Adipocyte (in vitro differentiated cells): ENCODE results near the gene ADRA2B.

Experiments used
- DNase-seq: peaks from one replicate; pipeline ENCODE4 v3.0.0-alpha.2; 2015; ENCODE audit warnings: low read depth
- H3K27me3 ChIP-seq: replicated peaks from 2 replicates; pipeline ENCODE4 v1.7.0; 2013; ENCODE audit warnings: mild to moderate bottlenecking, low read length, moderate library complexity; ENCODE audit not compliant: control insufficient read depth, insufficient read depth
- H3K36me3 ChIP-seq: 2 replicates; pipeline ENCODE4 v1.7.0; 2013; ENCODE audit warnings: low read length, mild to moderate bottlenecking, moderate library complexity; ENCODE audit not compliant: control insufficient read depth, insufficient read depth, severe bottlenecking
- H3K4me1 ChIP-seq: 2 replicates; pipeline ENCODE4 v1.7.0; 2013; ENCODE audit warnings: mild to moderate bottlenecking, low read length, moderate library complexity; ENCODE audit not compliant: control insufficient read depth, insufficient read depth
- H3K4me3 ChIP-seq: 2 replicates; pipeline ENCODE4 v1.7.0; 2013; ENCODE audit warnings: mild to moderate bottlenecking, low read length, moderate library complexity
- H3K9ac ChIP-seq: 2 replicates; pipeline ENCODE4 v1.7.0; 2013; ENCODE audit warnings: mild to moderate bottlenecking, low read length, moderate library complexity
- H3K9me3 ChIP-seq: 2 replicates; pipeline ENCODE4 v1.7.0; 2013; ENCODE audit warnings: mild to moderate bottlenecking, low read length, moderate library complexity; ENCODE audit not compliant: control insufficient read depth

Gene ADRA2B

GRCh38 chr2:96111823-96112500, 4.4 kb downstream of the ADRA2B start:
- Histone ChIP-seq H3K27me3 (peaks cover 32% of the 10 kb centered on the region), H3K9ac (no peak overlapping the region), H3K4me1 (peaks cover 11% of the 10 kb centered on the region), H3K36me3 (no peaks in the 10 kb centered on the region), H3K4me3 (no peak overlapping the region), H3K9me3 (no peaks in the 10 kb centered on the region)
- no peak for DNase-seq

- H3K4me1 ChIP-seq, result peaks cover 11% of the 10 kb centered on the region
- DNase-seq, result no peak
- no peaks in the 10 kb centered on the region for H3K36me3 ChIP-seq
- no peaks in the 10 kb centered on the region for H3K9me3 ChIP-seq
- H3K9ac ChIP-seq, result no peak overlapping the region
- peaks cover 32% of the 10 kb centered on the region for H3K27me3 ChIP-seq
- H3K4me3 ChIP-seq, result no peak overlapping the region
Observed at GRCh38 chr2:96111257-96111640, 5.1 kb downstream of the ADRA2B start.

GRCh38 chr2:96110621-96111256, 5.6 kb downstream of the ADRA2B start:
- Histone ChIP-seq H3K4me1 (peaks cover 11% of the 10 kb centered on the region), H3K4me3 (no peak overlapping the region), H3K27me3 (peaks cover 32% of the 10 kb centered on the region), H3K36me3 (no peaks in the 10 kb centered on the region), H3K9me3 (peaks cover 3% of the 10 kb centered on the region), H3K9ac (no peak overlapping the region)
- no peak for DNase-seq

DNA sequence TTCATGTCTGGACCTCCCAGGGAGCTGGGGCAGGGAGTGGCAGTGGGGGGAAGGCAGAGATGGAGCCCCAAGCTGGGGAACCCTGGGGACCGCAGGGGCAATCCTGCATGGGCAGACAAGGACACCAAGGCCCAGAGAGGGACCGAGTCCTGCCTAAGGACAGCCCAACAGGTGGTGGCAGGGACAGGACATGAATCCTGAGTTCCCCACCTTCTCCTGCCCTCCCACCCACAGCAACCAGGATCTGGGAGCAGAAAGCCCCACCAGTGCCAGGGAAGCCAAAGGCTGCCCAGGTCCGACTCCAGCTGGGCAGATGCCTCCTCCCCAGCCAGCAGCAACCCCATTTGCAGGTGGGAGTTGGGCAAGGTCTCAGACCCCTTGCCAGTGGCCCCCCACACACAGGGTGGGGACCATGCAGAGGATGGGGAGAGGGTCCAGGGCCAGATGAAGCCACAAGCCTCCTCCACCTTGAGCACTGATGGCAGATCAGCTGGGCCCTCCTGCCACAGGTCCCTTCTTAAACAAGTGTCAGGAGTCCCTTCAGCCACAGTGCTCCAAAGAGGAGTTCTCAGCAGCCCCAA, 6.3 kb downstream of the ADRA2B start:
- no peak overlapping the region for H3K4me3 ChIP-seq
- DNase-seq, result no peak
- H3K27me3 ChIP-seq, result peaks cover 32% of the 10 kb centered on the region

GRCh38 chr2:96109361-96109680, 7.0 kb downstream of the ADRA2B start:
- Histone ChIP-seq H3K4me3 (no peak overlapping the region), H3K9ac (no peak overlapping the region)
- no peak for DNase-seq

More for the DNA sequence above, 6.3 kb downstream of the ADRA2B start:
- no peaks in the 10 kb centered on the region for H3K36me3 ChIP-seq
- H3K9me3 ChIP-seq, result peaks cover 10% of the 10 kb centered on the region
- H3K4me1 ChIP-seq, result peaks cover 11% of the 10 kb centered on the region
- H3K9ac ChIP-seq, result no peak overlapping the region

DNA sequence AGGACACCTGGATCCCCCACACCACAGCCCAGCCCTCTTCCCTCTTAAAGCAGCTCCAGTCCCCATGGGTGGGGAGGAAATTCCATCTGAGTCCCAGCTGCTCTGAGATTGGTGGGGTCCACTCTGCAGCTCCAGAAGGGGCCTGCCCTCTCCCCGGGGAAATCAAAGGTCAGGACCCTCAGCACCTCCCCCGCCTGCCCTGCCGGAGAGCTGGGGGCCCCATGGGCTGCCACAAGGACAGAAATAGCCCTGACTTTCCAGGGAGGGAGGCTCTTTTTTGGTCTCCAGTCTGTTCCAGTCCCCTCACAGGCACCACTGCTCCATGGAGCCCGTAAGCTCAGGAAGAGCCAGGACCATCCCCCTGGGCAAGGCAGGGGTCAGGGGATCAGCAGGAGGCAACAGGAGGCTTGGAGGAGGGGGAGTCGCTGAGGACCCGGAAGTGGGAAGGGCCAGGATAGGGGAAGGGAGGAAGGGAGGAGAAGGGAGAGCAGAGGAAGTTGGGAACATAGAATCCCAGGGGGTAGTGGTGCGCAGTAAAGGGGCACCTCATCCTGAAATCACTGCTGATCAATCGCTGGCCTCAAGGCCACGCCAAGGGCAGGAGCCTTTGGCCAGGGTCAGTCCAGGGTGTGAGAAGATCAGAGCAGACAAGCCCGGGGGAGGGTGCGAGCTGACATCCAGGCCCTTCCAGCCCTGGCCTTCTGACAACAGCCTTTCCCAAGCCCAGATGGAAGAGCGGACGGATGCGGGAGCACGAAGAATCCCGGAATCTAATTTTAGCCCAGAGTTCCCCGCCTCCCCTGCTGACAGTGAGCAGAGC, 7.6 kb downstream of the ADRA2B start:
- H3K4me3 ChIP-seq, result no peak overlapping the region
- no peaks in the 10 kb centered on the region for H3K36me3 ChIP-seq
- DNase-seq, result no peak
- peaks cover 26% of the 10 kb centered on the region for H3K27me3 ChIP-seq
- H3K4me1 ChIP-seq, result peaks cover 11% of the 10 kb centered on the region
- peaks cover 13% of the 10 kb centered on the region for H3K9me3 ChIP-seq
- H3K9ac ChIP-seq, result no peak overlapping the region

More at GRCh38 chr2:96109361-96109680, 7.0 kb downstream of the ADRA2B start:
- Histone ChIP-seq H3K27me3 (peaks cover 31% of the 10 kb centered on the region), H3K9me3 (peaks cover 13% of the 10 kb centered on the region), H3K4me1 (peaks cover 11% of the 10 kb centered on the region), H3K36me3 (no peaks in the 10 kb centered on the region)

- no peak for DNase-seq
- Histone ChIP-seq H3K4me3 (no peak overlapping the region), H3K9ac (no peak overlapping the region)
Observed at GRCh38 chr2:96108151-96108540, 8.2 kb downstream of the ADRA2B start.

GRCh38 chr2:96107708-96108065, 8.7 kb downstream of the ADRA2B start:
- H3K9ac ChIP-seq, result no peak overlapping the region
- H3K9me3 ChIP-seq, result peaks cover 13% of the 10 kb centered on the region
- DNase-seq, result no peak
- H3K27me3 ChIP-seq, result peaks cover 26% of the 10 kb centered on the region
- H3K4me3 ChIP-seq, result no peak overlapping the region
- peaks cover 11% of the 10 kb centered on the region for H3K4me1 ChIP-seq
- H3K36me3 ChIP-seq, result no peaks in the 10 kb centered on the region

More at GRCh38 chr2:96108151-96108540, 8.2 kb downstream of the ADRA2B start:
- Histone ChIP-seq H3K9me3 (peaks cover 13% of the 10 kb centered on the region), H3K4me1 (peaks cover 11% of the 10 kb centered on the region), H3K27me3 (peaks cover 26% of the 10 kb centered on the region), H3K36me3 (no peaks in the 10 kb centered on the region)

- no peak for DNase-seq
- Histone ChIP-seq H3K36me3 (no peaks in the 10 kb centered on the region), H3K4me1 (peaks cover 11% of the 10 kb centered on the region), H3K4me3 (no peak overlapping the region), H3K9me3 (peaks cover 13% of the 10 kb centered on the region), H3K9ac (no peak overlapping the region), H3K27me3 (peaks cover 26% of the 10 kb centered on the region)
Observed at GRCh38 chr2:96106991-96107707, 9.2 kb downstream of the ADRA2B start.

DNA sequence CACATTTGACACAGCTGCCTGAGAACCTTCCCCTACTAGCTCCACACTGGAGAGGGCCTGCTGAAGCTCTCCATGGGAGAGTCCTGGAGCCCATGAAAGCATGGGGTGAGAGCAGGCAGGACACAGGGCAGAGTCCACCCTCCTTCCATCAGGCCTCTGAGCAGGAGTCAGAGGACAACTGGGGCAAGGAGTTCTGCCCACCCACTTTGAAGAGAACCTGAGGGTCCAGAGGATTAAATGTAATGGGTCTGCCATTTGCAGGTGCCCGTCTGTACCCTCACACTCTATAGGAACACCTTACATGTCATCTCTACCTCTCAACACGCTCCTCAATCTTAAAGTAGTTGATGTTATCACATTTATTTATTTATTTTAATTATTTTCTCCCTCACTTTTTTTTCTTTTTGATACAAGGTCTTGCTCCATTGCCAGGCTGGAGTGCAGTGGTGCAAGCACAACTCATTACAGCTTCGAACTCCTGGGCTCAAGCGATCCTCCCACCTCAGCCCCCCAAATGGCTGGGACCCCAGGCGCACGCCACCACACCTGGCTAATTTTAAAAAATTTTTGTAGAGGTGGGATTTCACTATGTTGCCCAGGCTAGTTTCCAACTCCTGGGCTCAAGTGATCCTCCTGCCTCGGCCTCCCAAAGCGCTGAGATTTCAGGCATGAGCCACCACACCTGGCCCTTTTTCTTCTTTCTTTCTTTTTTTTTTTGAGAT, 10.2 kb downstream of the ADRA2B start:
- H3K4me1 ChIP-seq, result peaks cover 11% of the 10 kb centered on the region
- no peak for DNase-seq
- no peak overlapping the region for H3K4me3 ChIP-seq
- peaks cover 13% of the 10 kb centered on the region for H3K9me3 ChIP-seq
- no peaks in the 10 kb centered on the region for H3K36me3 ChIP-seq
- H3K27me3 ChIP-seq, result peaks cover 26% of the 10 kb centered on the region
- H3K9ac ChIP-seq, result no peak overlapping the region
